Measurements from ENCODE around the gene CTNNA1.

- TF ChIP-seq CTCF (IDR thresholded peaks at IDR 0.05) (no peak), POLR2A (IDR thresholded peaks at IDR 0.05) (no peak)
Measured at GRCh38 chr5:138874241-138874640, 121.0 kb downstream of the CTNNA1 start.

Measured in right lobe of liver (tissue), 4 donors.